Endothelial cell of hepatic sinusoid (primary cell): ENCODE measurements around the gene PRR3.

ENCODE experiments used
- in situ Hi-C: cut with HindIII; loops from 2 replicates; pipeline ENCODE4 v1.10.0; 2017; ENCODE audit warnings: low sequenced_read_pairs

PRR3 gene

GRCh38 chr6:30533460-30534294 lies 23.4 kb upstream of the PRR3 start:
- in situ Hi-C loops: no loop called here

- in situ Hi-C loops: no loop called here
Measured at GRCh38 chr6:30537931-30538330, 19.2 kb upstream of the PRR3 start.

- in situ Hi-C loops: loop anchor here (5.0 to 10.0 kb wide), 4 partner anchors 39 to 193 kb away; no protein-coding TSS in a partner anchor
Measured at GRCh38 chr6:30541515-30542403, 15.3 kb upstream of the PRR3 start.

GRCh38 chr6:30542404-30542725 lies 14.7 kb upstream of the PRR3 start:
- in situ Hi-C loops: loop anchor here (5.0 to 10.0 kb wide), 4 partner anchors 40 to 192 kb away; no protein-coding TSS in a partner anchor

- in situ Hi-C loops: loop anchor here (5.0 to 10.0 kb wide), 4 partner anchors 41 to 192 kb away; no protein-coding TSS in a partner anchor
Measured at GRCh38 chr6:30542915-30543314, 14.2 kb upstream of the PRR3 start.

- in situ Hi-C loops: loop anchor here (5.0 to 10.0 kb wide), 4 partner anchors 42 to 191 kb away; no protein-coding TSS in a partner anchor
Measured at GRCh38 chr6:30543821-30544220, 13.3 kb upstream of the PRR3 start.

GRCh38 chr6:30544666-30545272 lies 12.3 kb upstream of the PRR3 start:
- in situ Hi-C loops: loop anchor here (5.0 to 10.0 kb wide), 4 partner anchors 42 to 190 kb away; no protein-coding TSS in a partner anchor

GRCh38 chr6:30547454-30547853 lies 9.6 kb upstream of the PRR3 start:
- in situ Hi-C loops: loop anchor here (10.0 kb wide), 3 partner anchors 83 to 187 kb away; no protein-coding TSS in a partner anchor

- in situ Hi-C loops: loop anchor here (10.0 kb wide), 3 partner anchors 84 to 186 kb away; no protein-coding TSS in a partner anchor
Measured at GRCh38 chr6:30548375-30548774, 8.7 kb upstream of the PRR3 start.

- in situ Hi-C loops: no loop called here
Measured at GRCh38 chr6:30554404-30554803, 2.7 kb upstream of the PRR3 start.

GRCh38 chr6:30554962-30555815 lies 1.9 kb upstream of the PRR3 start:
- in situ Hi-C loops: no loop called here

GRCh38 chr6:30555816-30556065 lies 1.4 kb upstream of the PRR3 start:
- in situ Hi-C loops: no loop called here

- in situ Hi-C loops: no loop called here
Measured at GRCh38 chr6:30556066-30556905, 809 bp upstream of the PRR3 start, which contains the start of gene GNL1. TSS of gene GNL1 (minus strand) at chr6:30556489. CDS start at chr6:30556203, 286 bp downstream.

- in situ Hi-C loops: no loop called here
Measured at GRCh38 chr6:30557683-30557981, 537 bp downstream of the PRR3 start.

- in situ Hi-C loops: loop anchor here (5.0 kb wide), 2 partner anchors 51 to 106 kb away; no protein-coding TSS in a partner anchor
Measured at GRCh38 chr6:30560930-30561329, 3.8 kb downstream of the PRR3 start.

- in situ Hi-C loops: loop anchor here (5.0 kb wide), 2 partner anchors 50 to 105 kb away; no protein-coding TSS in a partner anchor
Measured at GRCh38 chr6:30562470-30563425, 5.7 kb downstream of the PRR3 start.

GRCh38 chr6:30564114-30564513 lies 7.0 kb downstream of the PRR3 start:
- in situ Hi-C loops: loop anchor here (5.0 kb wide), 2 partner anchors 48 to 103 kb away; no protein-coding TSS in a partner anchor

GRCh38 chr6:30565772-30566171 lies 8.7 kb downstream of the PRR3 start:
- in situ Hi-C loops: no loop called here
